PFSK-1 (cell line): ENCODE results near the gene PER1.

Experiments used
- FOXP2 ChIP-seq: optimal IDR thresholded peaks from 2 replicates; pipeline ENCODE3; 2011; ENCODE audit warnings: borderline replicate concordance, control low read depth, inconsistent platforms; ENCODE audit not compliant: insufficient read depth; ENCODE audit errors: extremely low read length, extremely low read depth
- POLR2AphosphoS5 ChIP-seq: IDR thresholded peaks from 2 replicates; pipeline ENCODE4 v1.6.1; 2012; ENCODE audit warnings: low read depth, mild to moderate bottlenecking, control low read depth, low read length, moderate library complexity
- SIN3A ChIP-seq: IDR thresholded peaks from 2 replicates; pipeline ENCODE4 v1.6.1; 2012; ENCODE audit warnings: mild to moderate bottlenecking, low read length, moderate library complexity, borderline replicate concordance; ENCODE audit not compliant: insufficient read depth
- TAF1 ChIP-seq: IDR thresholded peaks from 2 replicates; pipeline ENCODE4 v1.6.1; 2012; ENCODE audit warnings: low read length, control low read depth, borderline replicate concordance; ENCODE audit not compliant: insufficient read depth
- TF ChIP-seq, protein P1 (sequence below), 2 experiments: IDR thresholded peaks; 2 replicates each; pipeline versions ENCODE4 v1.6.1 to v1.8.0; 2011 to 2012; ENCODE audit warnings: low read depth in 2 of 2, low read length in 2 of 2, control low read depth in 1 of 2, inconsistent platforms in 1 of 2, mild to moderate bottlenecking in 1 of 2, moderate library complexity in 1 of 2; ENCODE audit not compliant: insufficient read depth in 1 of 2

Gene PER1

DNA sequence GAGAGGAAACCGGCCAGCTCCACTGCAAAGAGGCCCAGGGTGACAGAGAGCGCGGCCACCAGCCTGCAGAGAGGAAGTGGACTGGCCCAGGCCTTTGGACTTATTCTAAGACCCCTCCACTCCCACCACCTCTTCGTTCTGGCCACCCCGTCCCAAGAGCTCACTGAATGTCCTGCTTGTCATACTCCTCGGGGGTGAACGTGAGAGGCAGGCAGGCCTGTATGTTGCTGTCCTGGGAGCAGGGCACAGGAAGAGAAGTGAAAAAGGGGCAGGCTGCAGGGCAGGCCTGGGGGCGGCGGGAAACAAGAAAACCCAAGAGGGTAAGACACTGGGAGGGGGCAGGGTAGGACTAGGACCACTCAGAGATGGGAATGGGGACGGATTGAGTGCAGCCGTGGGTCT, 23.6 kb upstream of the PER1 start:
- TF ChIP-seq TAF1 (no peak), POLR2AphosphoS5 (no peak), SIN3A (no peak), FOXP2 (no peak)
- TF ChIP-seq, protein P1, sequence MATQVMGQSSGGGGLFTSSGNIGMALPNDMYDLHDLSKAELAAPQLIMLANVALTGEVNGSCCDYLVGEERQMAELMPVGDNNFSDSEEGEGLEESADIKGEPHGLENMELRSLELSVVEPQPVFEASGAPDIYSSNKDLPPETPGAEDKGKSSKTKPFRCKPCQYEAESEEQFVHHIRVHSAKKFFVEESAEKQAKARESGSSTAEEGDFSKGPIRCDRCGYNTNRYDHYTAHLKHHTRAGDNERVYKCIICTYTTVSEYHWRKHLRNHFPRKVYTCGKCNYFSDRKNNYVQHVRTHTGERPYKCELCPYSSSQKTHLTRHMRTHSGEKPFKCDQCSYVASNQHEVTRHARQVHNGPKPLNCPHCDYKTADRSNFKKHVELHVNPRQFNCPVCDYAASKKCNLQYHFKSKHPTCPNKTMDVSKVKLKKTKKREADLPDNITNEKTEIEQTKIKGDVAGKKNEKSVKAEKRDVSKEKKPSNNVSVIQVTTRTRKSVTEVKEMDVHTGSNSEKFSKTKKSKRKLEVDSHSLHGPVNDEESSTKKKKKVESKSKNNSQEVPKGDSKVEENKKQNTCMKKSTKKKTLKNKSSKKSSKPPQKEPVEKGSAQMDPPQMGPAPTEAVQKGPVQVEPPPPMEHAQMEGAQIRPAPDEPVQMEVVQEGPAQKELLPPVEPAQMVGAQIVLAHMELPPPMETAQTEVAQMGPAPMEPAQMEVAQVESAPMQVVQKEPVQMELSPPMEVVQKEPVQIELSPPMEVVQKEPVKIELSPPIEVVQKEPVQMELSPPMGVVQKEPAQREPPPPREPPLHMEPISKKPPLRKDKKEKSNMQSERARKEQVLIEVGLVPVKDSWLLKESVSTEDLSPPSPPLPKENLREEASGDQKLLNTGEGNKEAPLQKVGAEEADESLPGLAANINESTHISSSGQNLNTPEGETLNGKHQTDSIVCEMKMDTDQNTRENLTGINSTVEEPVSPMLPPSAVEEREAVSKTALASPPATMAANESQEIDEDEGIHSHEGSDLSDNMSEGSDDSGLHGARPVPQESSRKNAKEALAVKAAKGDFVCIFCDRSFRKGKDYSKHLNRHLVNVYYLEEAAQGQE (IDR thresholded peaks at IDR 0.05; ENCODE audit: insufficient read depth in 1 of 2, low read depth in 2 of 2, low read length in 2 of 2) = no peak

DNA sequence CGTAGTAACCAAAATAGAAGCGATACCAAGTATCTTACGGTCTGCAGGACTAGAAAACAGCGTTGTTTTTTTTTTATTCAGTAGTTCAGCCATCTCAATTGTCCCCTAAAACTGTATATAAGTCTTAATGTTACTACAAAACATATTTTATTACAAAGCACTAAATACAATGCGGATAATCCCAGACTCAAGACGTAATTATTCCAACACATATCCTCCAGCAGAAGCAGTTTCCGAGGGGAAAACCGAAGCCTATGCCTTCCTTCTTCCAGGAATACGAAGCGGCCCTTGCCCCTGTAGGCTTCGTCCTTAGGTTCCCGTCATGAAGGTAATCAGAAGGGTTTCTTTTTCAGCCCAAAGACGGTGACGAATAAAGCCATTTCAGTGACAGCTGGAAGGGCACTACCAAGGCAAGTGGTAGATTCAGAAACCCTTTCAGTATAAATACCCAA, 21.7 kb upstream of the PER1 start:
- TF ChIP-seq SIN3A = no peak
- no peak for TF ChIP-seq POLR2AphosphoS5
- TF ChIP-seq FOXP2 = no peak
- TF ChIP-seq, protein P1 (IDR thresholded peaks at IDR 0.05; ENCODE audit: insufficient read depth in 1 of 2, low read depth in 2 of 2, low read length in 2 of 2) = no peak
- TF ChIP-seq TAF1 = no peak

DNA sequence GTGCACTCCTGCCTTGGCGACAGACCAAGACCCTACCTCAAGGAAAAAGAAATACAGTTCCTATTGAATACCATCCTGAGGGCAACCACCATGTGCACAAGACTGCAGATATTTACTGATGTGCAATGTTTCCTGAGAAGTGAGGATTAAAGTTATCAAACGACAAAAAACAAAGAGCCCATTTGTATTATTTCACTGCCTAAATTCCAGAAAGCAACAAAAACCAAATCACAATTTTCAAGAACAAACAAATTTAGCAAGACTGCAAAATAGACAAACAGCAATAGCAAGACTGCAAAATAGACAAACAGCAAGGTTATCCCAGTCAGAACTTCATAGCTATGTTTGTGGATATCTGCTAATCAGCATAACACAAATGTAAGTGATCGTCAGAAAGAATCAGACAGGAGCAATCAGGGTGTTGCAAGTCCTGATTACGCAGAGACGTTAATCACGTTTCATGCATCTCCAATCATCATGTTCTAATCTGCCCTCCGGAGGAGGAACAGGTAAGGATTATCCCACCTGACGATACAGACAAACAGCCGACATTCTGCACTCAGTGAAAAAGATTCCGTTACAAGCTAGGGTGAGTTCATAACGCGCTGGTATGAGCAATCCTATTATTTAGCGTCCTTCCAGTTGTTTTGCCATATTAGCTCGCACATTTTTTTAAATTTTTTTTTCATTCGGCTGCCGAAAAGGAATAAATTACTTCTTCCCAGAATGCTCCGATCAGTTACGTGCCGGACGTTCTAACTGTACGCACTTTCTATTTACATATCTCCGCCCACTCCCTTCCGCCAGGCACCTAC, 21.1 kb upstream of the PER1 start:
- no peak for TF ChIP-seq FOXP2
- peak; percentile 68; the same call in 1 of the 2 replicates for TF ChIP-seq TAF1
- peak; percentile 99 for TF ChIP-seq SIN3A
- peak; percentile 100 for TF ChIP-seq POLR2AphosphoS5
- TF ChIP-seq, protein P1 (IDR thresholded peaks at IDR 0.05; ENCODE audit: insufficient read depth in 1 of 2, low read depth in 2 of 2, low read length in 2 of 2) = peak in 1 of 2 experiments; percentile 58; a peak in 3 of 4 replicates

DNA sequence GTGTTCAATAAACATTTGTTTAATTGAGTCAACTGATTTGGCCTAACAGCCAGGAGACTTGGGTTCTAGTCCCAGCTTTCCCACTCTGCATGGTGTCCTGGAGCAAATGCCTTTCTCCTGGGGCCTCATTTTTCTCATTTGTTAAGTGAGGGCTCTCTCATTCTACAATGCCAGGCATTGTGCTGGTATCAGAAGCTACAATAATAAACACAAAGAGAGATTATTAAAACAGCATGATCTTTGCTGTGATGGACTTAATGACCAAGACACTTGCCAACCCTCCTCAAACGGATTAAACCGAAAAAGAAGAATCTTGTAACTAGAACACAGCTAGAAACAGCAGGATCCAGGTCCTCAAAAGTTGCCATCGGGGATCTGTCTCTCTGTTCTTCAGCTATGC, 15.3 kb upstream of the PER1 start:
- TF ChIP-seq POLR2AphosphoS5 (no peak), FOXP2 (no peak), SIN3A (no peak), TAF1 (no peak)
- TF ChIP-seq, protein P1 (IDR thresholded peaks at IDR 0.05; ENCODE audit: insufficient read depth in 1 of 2, low read depth in 2 of 2, low read length in 2 of 2) = no peak

DNA sequence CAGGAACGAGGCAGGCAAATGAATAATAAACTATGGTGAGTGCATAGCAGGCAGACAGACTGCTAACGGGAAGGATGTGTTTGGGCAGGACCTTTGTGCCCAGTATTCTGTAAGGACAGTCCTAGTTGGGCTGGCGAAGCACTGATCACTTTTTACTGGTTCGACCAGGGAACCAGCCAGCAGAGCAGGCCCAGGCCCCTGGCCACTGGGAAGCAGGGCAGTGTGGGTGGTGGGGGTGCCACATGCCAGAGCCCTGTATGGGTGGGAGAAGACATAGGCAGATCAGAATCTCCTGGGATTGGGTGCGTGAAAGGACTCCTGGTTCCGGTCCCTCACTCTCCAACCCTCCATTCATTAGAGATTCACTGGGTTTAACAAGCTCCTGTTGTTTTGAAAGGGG, 14.5 kb upstream of the PER1 start:
- TF ChIP-seq, protein P1 (IDR thresholded peaks at IDR 0.05; ENCODE audit: insufficient read depth in 1 of 2, low read depth in 2 of 2, low read length in 2 of 2) = no peak
- TF ChIP-seq TAF1 (no peak), POLR2AphosphoS5 (no peak), SIN3A (no peak), FOXP2 (no peak)
